MV-4-11 (cell line): ENCODE data around the gene IL23R.

Source experiments
- DNase-seq: peaks from one replicate; lab custom pipeline; 2025; lab: John Stamatoyannopoulos, UW

Gene IL23R

GRCh38 chr1:67304023-67304422, 137.8 kb downstream of the IL23R start:
- no peak for DNase-seq

GRCh38 chr1:67306547-67306946, 140.3 kb downstream of the IL23R start:
- DNase-seq, result no peak

GRCh38 chr1:67307251-67308060, 141.2 kb downstream of the IL23R start, which contains the start of gene IL12RB2:
IL12RB2 (plus strand) TSS chr1:67307873; CDS start chr1:67320369, 12,496 bp downstream.
- no peak for DNase-seq

GRCh38 chr1:67308136-67308535, 141.9 kb downstream of the IL23R start:
- no peak for DNase-seq
